Keratinocyte (primary cell): Measurements from ENCODE around the gene THOP1. TPM values are rescaled to one million over a fixed set of nuclear protein-coding genes. Genes with fewer than 3 reads are reported as not detected.

ENCODE experiments used
- DNase-seq: peaks from one replicate; pipeline ENCODE4 v3.0.0-alpha.2; 2011; ENCODE audit warnings: low read depth, missing footprints, low spot score
- FAIRE-seq: peaks from 2 replicates; lab custom pipeline; 2011; peaks lifted over from hg19 to GRCh38; lab: Jason Lieb, UNC
- H2AFZ ChIP-seq: 2 replicates; pipeline ENCODE4 v1.6.0; 2012; ENCODE audit warnings: low read length, control low read depth, inconsistent platforms; ENCODE audit not compliant: control insufficient read depth
- H3K27ac ChIP-seq: 2 replicates; pipeline ENCODE4 v1.5.1; 2011; ENCODE audit warnings: low read length; ENCODE audit not compliant: control insufficient read depth, insufficient read depth
- H3K27me3 ChIP-seq: 3 replicates; pipeline ENCODE4 v1.6.0; 2011; ENCODE audit warnings: low read length; ENCODE audit not compliant: control insufficient read depth, insufficient read depth; ENCODE audit errors: extremely low read depth
- H3K36me3 ChIP-seq, 2 experiments: 2 replicates in 1 of 2; 3 replicates in 1 of 2; pipeline ENCODE4 v1.5.1; 2011; ENCODE audit warnings: low read length in 2 of 2, mild to moderate bottlenecking in 1 of 2; ENCODE audit not compliant: control insufficient read depth in 2 of 2, insufficient read depth in 2 of 2; ENCODE audit errors: extremely low read depth in 1 of 2
- H3K4me1 ChIP-seq: 3 replicates; pipeline ENCODE4 v1.5.1; 2011; ENCODE audit warnings: low read length; ENCODE audit not compliant: control insufficient read depth, insufficient read depth; ENCODE audit errors: extremely low read depth
- H3K4me2 ChIP-seq: 3 replicates; pipeline ENCODE4 v1.6.0; 2011; ENCODE audit warnings: low read depth, low read length; ENCODE audit not compliant: control insufficient read depth, insufficient read depth; ENCODE audit errors: extremely low read depth
- H3K4me3 ChIP-seq, 3 experiments: fragments of 200-600 bp in 1 of 3; sonication (generic) in 1 of 3; 2 replicates in 2 of 3; 3 replicates in 1 of 3; pipeline ENCODE4 v1.5.1; 2011 to 2016; ENCODE audit warnings: low read length in 3 of 3, mild to moderate bottlenecking in 3 of 3, control low read depth in 2 of 3, inconsistent platforms in 1 of 3, low read depth in 1 of 3, mixed read lengths in 1 of 3, mixed run types in 1 of 3, moderate library complexity in 1 of 3; ENCODE audit not compliant: control insufficient read depth in 2 of 3, insufficient read depth in 2 of 3; ENCODE audit errors: extremely low read depth in 1 of 3
- H3K79me2 ChIP-seq: 2 replicates; pipeline ENCODE4 v1.6.0; 2012; ENCODE audit warnings: low read length; ENCODE audit not compliant: control insufficient read depth, insufficient read depth
- H3K9ac ChIP-seq: 3 replicates; pipeline ENCODE4 v1.6.0; 2011; ENCODE audit warnings: low read length; ENCODE audit not compliant: control insufficient read depth, insufficient read depth; ENCODE audit errors: extremely low read depth
- H3K9me1 ChIP-seq: 3 replicates; pipeline ENCODE4 v1.6.0; 2011; ENCODE audit warnings: low read length; ENCODE audit not compliant: control insufficient read depth, insufficient read depth; ENCODE audit errors: extremely low read depth
- H3K9me3 ChIP-seq: 2 replicates; pipeline ENCODE4 v1.5.1; 2012; ENCODE audit warnings: low read depth, low read length; ENCODE audit not compliant: control insufficient read depth
- H4K20me1 ChIP-seq: 3 replicates; pipeline ENCODE4 v1.6.0; 2011; ENCODE audit warnings: low read length; ENCODE audit not compliant: control insufficient read depth, insufficient read depth; ENCODE audit errors: extremely low read depth
- EZH2 ChIP-seq: IDR thresholded peaks from one replicate; pipeline ENCODE4 v1.6.1; 2012; ENCODE audit warnings: inconsistent platforms, mild to moderate bottlenecking, low read length, moderate library complexity
- dilution Hi-C: fragments of 300-500 bp; cut with MboI; formaldehyde crosslinking; loops from one replicate; pipeline ENCODE4 v1.7.0; 2020; ENCODE audit warnings: low sequenced_read_pairs; ENCODE audit not compliant: extremely low pct_ligation_motif_present
- polyA plus RNA-seq, 5 experiments: library from polyadenylated mRNA; depleted of rRNA in 3 of 5; stranded (reverse) in 3 of 5; stranded (forward) in 1 of 5; unstranded in 1 of 5; fragments of >200 nt; gene quantifications; 1 replicate in 1 of 5; 2 replicates in 3 of 5; 3 replicates in 1 of 5; pipeline versions ENCODE4 v1.2.1 to v1.2.3, GENCODE V29; 2011 to 2012; ENCODE audit warnings: missing spikeins in 2 of 5, low read depth in 1 of 5, low replicate concordance in 1 of 5
- TF ChIP-seq, protein P1 (sequence below), 3 experiments: IDR thresholded peaks in 1 of 3; conservative IDR thresholded peaks in 1 of 3; optimal IDR thresholded peaks in 1 of 3; 2 replicates in 2 of 3; 3 replicates in 1 of 3; pipeline versions ENCODE3 to v1.5.1; 2011; ENCODE audit warnings: low read length in 3 of 3, mild to moderate bottlenecking in 3 of 3, moderate library complexity in 2 of 3, control low read depth in 1 of 3, inconsistent platforms in 1 of 3; ENCODE audit not compliant: insufficient read depth in 2 of 3; ENCODE audit errors: extremely low read depth in 1 of 3

Gene THOP1
- polyA plus RNA-seq, 1 donor (not counting 4 experiments of a cell fraction or from before 2014, with no cell fraction given) = 69.9 TPM

DNA sequence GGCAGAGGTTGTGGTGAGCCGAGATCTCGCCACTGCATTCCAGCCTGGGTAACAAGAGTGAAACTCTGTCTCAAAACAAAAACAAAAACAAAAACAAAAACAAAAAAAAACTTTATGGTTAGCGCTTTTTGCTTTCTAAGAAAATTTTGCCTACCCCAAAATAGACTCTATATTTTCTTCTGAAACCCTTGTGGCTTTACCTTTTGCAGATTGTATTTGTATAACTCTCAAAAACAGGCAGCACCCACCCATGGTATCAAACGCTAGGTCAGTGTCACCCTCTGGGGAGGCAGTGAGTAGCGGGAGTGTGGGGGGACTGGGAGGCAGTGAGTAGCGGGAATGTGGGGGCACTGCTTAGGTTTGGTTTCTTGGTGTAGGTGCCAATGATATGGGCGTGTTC, 38.0 kb upstream of the THOP1 start:
- Histone ChIP-seq H3K27ac (no peak overlapping the region), H3K36me3 (no peaks in the 10 kb centered on the region), H3K4me3 (no peak overlapping the region), H2AFZ (no peak overlapping the region), H3K4me1 (no peaks in the 10 kb centered on the region), H3K9me1 (no peaks in the 10 kb centered on the region), H3K4me2 (no peak overlapping the region), H3K9ac (no peak overlapping the region), H3K79me2 (no peaks in the 10 kb centered on the region), H4K20me1 (no peaks in the 10 kb centered on the region), H3K27me3 (no peaks in the 10 kb centered on the region), H3K9me3 (no peaks in the 10 kb centered on the region)
- dilution Hi-C loops = no loop called here
- DNase-seq (no peak), FAIRE-seq (no peak)
- TF ChIP-seq, protein P1, sequence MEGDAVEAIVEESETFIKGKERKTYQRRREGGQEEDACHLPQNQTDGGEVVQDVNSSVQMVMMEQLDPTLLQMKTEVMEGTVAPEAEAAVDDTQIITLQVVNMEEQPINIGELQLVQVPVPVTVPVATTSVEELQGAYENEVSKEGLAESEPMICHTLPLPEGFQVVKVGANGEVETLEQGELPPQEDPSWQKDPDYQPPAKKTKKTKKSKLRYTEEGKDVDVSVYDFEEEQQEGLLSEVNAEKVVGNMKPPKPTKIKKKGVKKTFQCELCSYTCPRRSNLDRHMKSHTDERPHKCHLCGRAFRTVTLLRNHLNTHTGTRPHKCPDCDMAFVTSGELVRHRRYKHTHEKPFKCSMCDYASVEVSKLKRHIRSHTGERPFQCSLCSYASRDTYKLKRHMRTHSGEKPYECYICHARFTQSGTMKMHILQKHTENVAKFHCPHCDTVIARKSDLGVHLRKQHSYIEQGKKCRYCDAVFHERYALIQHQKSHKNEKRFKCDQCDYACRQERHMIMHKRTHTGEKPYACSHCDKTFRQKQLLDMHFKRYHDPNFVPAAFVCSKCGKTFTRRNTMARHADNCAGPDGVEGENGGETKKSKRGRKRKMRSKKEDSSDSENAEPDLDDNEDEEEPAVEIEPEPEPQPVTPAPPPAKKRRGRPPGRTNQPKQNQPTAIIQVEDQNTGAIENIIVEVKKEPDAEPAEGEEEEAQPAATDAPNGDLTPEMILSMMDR (optimal IDR thresholded peaks at IDR 0.05 in 1 of 3, IDR thresholded peaks at IDR 0.05 in 1 of 3, conservative IDR thresholded peaks at IDR 0.05 in 1 of 3; ENCODE audit: extremely low read depth in 1 of 3, insufficient read depth in 2 of 3, low read length in 3 of 3) = no peak
- TF ChIP-seq EZH2 = no peak

DNA sequence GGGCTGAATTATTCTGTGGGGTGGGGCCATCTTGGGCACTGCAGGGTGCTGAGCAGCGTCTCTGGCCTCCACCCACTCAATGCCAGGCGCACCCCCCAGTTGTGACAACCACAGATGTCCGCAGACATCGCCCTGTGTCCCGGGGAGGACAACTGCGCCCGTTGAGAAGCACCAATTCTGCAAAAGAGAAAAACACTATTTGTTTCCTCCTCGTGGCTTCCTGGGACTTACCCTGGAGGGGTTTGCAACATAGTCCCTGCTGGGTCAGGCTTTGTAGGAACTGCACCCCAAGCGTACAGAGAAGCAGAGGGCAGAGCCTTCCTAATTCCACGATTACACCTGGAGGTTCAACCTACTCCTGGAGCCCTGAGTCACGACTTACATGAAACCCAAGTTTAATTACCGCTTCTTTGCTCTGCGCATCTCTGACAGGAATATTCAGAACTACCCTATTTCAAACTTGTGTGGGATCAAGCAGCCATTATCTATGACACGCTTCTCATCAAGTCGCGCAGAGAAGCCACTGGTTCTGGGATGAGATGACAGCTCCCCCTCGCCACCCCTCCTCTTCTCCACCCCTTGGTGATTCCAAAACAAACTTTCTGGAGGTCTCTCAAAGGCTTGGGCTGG, 34.4 kb upstream of the THOP1 start:
- no peak for DNase-seq
- H3K79me2 ChIP-seq = no peaks in the 10 kb centered on the region
- H4K20me1 ChIP-seq = no peaks in the 10 kb centered on the region
- no peak overlapping the region for H3K9ac ChIP-seq
- FAIRE-seq = no peak
- dilution Hi-C loops = no loop called here
- no peak for TF ChIP-seq EZH2
- TF ChIP-seq, protein P1 (optimal IDR thresholded peaks at IDR 0.05 in 1 of 3, IDR thresholded peaks at IDR 0.05 in 1 of 3, conservative IDR thresholded peaks at IDR 0.05 in 1 of 3; ENCODE audit: extremely low read depth in 1 of 3, insufficient read depth in 2 of 3, low read length in 3 of 3) = no peak
- H3K27me3 ChIP-seq = no peaks in the 10 kb centered on the region
- no peak overlapping the region for H3K27ac ChIP-seq
- no peak overlapping the region for H3K4me2 ChIP-seq
- no peak overlapping the region for H2AFZ ChIP-seq
- no peaks in the 10 kb centered on the region for H3K9me1 ChIP-seq
- H3K4me1 ChIP-seq = no peaks in the 10 kb centered on the region
- peaks cover 6 to 11% of the 10 kb centered on the region in 2 experiments for H3K36me3 ChIP-seq
- no peaks in the 10 kb centered on the region for H3K9me3 ChIP-seq
- H3K4me3 ChIP-seq = no peak overlapping the region
